Measurements from ENCODE around the gene PLA2G2F. TPM values are rescaled to one million over a fixed set of nuclear protein-coding genes. Genes with fewer than 3 reads are reported as not detected.
"Not testable (repeated sequence)": the region's sequence is repeated elsewhere in the genome, so short reads cannot be mapped to it uniquely, and the experiment has no call there.

The PLA2G2F gene
- total and polyA plus RNA-seq, 2 donors (not counting 3 experiments of a cell fraction or from before 2014, with no cell fraction given), result not detected

- no peak overlapping the region for H3K27ac ChIP-seq (ENCODE audit: insufficient read depth, low read depth, low read length)
- H3K4me1 ChIP-seq (ENCODE audit: control insufficient read depth, extremely low read depth, insufficient read depth, low read length), result no peaks in the 10 kb centered on the region
- no peak for TF ChIP-seq CTCF (IDR thresholded peaks at IDR 0.05; ENCODE audit: extremely low read depth in 1 of 2, insufficient read depth in 1 of 2, low read depth in 1 of 2, low read length in 2 of 2)
- TF ChIP-seq POLR2A (IDR thresholded peaks at IDR 0.05; ENCODE audit: low read depth, low read length), result no peak
- no peak for TF ChIP-seq POLR2AphosphoS5 (IDR thresholded peaks at IDR 0.05; ENCODE audit: insufficient read depth, low read depth, low read length)
- TF ChIP-seq FOS (IDR thresholded peaks at IDR 0.05; ENCODE audit: borderline replicate concordance, insufficient read depth, low read length), result no peak
- no peak for TF ChIP-seq JUN (IDR thresholded peaks at IDR 0.05; ENCODE audit: borderline replicate concordance, insufficient read depth, insufficient read length, low read depth)
- TF ChIP-seq MAX (IDR thresholded peaks at IDR 0.05; ENCODE audit: insufficient read depth, insufficient read length), result no peak
- no peak for TF ChIP-seq EZH2 (IDR thresholded peaks at IDR 0.05; ENCODE audit: borderline replicate concordance, low read depth, low read length, severe bottlenecking)
- TF ChIP-seq GATA2 (IDR thresholded peaks at IDR 0.05; ENCODE audit: insufficient read depth, insufficient read length, low read depth, low read length), result no peak
- TF ChIP-seq MYC (IDR thresholded peaks at IDR 0.05; ENCODE audit: low read depth, low read length), result no peak
- H3K79me2 ChIP-seq (ENCODE audit: control insufficient read depth, insufficient read depth, low read length), result no peaks in the 10 kb centered on the region
- CTCF ChIA-PET, result interaction anchor here (1.3 kb wide), 1 partner anchor 25 kb away, joined by 3 read pairs; no protein-coding TSS in a partner anchor
- H3K27me3 ChIP-seq (ENCODE audit: control insufficient read depth in 2 of 2, insufficient read depth in 2 of 2, low read length in 2 of 2), result peaks cover 0 to 3% of the 10 kb centered on the region in 2 experiments
- no peak for DNase-seq (ENCODE audit: low read depth, low spot score)
- no peak overlapping the region for H3K4me2 ChIP-seq (ENCODE audit: insufficient read depth, low read length)
- H3K36me3 ChIP-seq (ENCODE audit: control insufficient read depth in 2 of 2, extremely low read depth in 1 of 2, insufficient read depth in 2 of 2, low read length in 2 of 2), result no peaks in the 10 kb centered on the region
- POLR2A ChIA-PET, result no interaction called here
- no peak overlapping the region for H2AFZ ChIP-seq (ENCODE audit: low read depth, low read length)
- H3K4me3 ChIP-seq (replicated peaks in 1 of 3; ENCODE audit: insufficient read depth in 1 of 3, low read depth in 1 of 3, low read length in 3 of 3), result no peak overlapping the region
- no peaks in the 10 kb centered on the region for H4K20me1 ChIP-seq (replicated peaks; ENCODE audit: control insufficient read depth, extremely low read depth, insufficient read depth, low read length)
- no peak overlapping the region for H3K9ac ChIP-seq (replicated peaks; ENCODE audit: extremely low read depth, insufficient read depth, low read length)
- intact Hi-C loops (cut with micrococcal nuclease), result no loop called here
- no peaks in the 10 kb centered on the region for H3K9me1 ChIP-seq (replicated peaks; ENCODE audit: control insufficient read depth, extremely low read depth, insufficient read depth, low read length)
- no peaks in the 10 kb centered on the region for H3K9me3 ChIP-seq (replicated peaks; ENCODE audit: control insufficient read depth, insufficient read depth, low read length)
- dilution Hi-C loops (cut with MboI; ENCODE audit: extremely low pct_ligation_motif_present, low sequenced_read_pairs), result no loop called here
- FAIRE-seq, result no peak
- no TSS peak for BruUV-seq (replicated peaks)
These were observed 12.2 kb upstream of the PLA2G2F start for GRCh38 chr1:20126806-20127440.

- H3K36me3 ChIP-seq (ENCODE audit: control insufficient read depth in 2 of 2, extremely low read depth in 1 of 2, insufficient read depth in 2 of 2, low read length in 2 of 2); H3K9me3 ChIP-seq (replicated peaks; ENCODE audit: control insufficient read depth, insufficient read depth, low read length); H3K27me3 ChIP-seq (ENCODE audit: control insufficient read depth in 2 of 2, insufficient read depth in 2 of 2, low read length in 2 of 2); H4K20me1 ChIP-seq (replicated peaks; ENCODE audit: control insufficient read depth, extremely low read depth, insufficient read depth, low read length); H3K9me1 ChIP-seq (replicated peaks; ENCODE audit: control insufficient read depth, extremely low read depth, insufficient read depth, low read length); POLR2A ChIA-PET; H2AFZ ChIP-seq (ENCODE audit: low read depth, low read length); DNase-seq (ENCODE audit: low read depth, low spot score); H3K4me2 ChIP-seq (ENCODE audit: insufficient read depth, low read length); dilution Hi-C loops (cut with MboI; ENCODE audit: extremely low pct_ligation_motif_present, low sequenced_read_pairs); intact Hi-C loops (cut with micrococcal nuclease); H3K4me1 ChIP-seq (ENCODE audit: control insufficient read depth, extremely low read depth, insufficient read depth, low read length); H3K79me2 ChIP-seq (ENCODE audit: control insufficient read depth, insufficient read depth, low read length); H3K4me3 ChIP-seq (replicated peaks in 1 of 3; ENCODE audit: insufficient read depth in 1 of 3, low read depth in 1 of 3, low read length in 3 of 3); H3K27ac ChIP-seq (ENCODE audit: insufficient read depth, low read depth, low read length); H3K9ac ChIP-seq (replicated peaks; ENCODE audit: extremely low read depth, insufficient read depth, low read length); FAIRE-seq; BruUV-seq (replicated peaks): not testable (repeated sequence)
- CTCF ChIA-PET, result interaction anchor here (1.2 kb wide), 1 partner anchor 16 kb away, joined by 3 read pairs; no protein-coding TSS in a partner anchor
These were observed 8.6 kb upstream of the PLA2G2F start for GRCh38 chr1:20130518-20130917.

All from endothelial cell of umbilical vein (primary cell).